Stimulated activated CD8-positive, alpha-beta memory T cell treated with anti-CD3 and anti-CD28 coated beads, Interleukin-12 subunit alpha, Interleukin-12 subunit beta, amount 100 ng/mL, for 1 hour (primary cell): ENCODE data around the gene SLC30A1.

Experiments used
- DNase-seq: peaks from one replicate; pipeline ENCODE4 v3.0.0-alpha.2; 2020; ENCODE audit warnings: low read depth

The SLC30A1 gene

GRCh38 chr1:211607754-211608473, 29.0 kb upstream of the SLC30A1 start:
- DNase-seq: no peak

- no peak for DNase-seq
Observed at GRCh38 chr1:211606914-211607753, 28.2 kb upstream of the SLC30A1 start.

GRCh38 chr1:211606332-211606913, 27.5 kb upstream of the SLC30A1 start:
- DNase-seq: no peak

GRCh38 chr1:211605603-211606331, 26.8 kb upstream of the SLC30A1 start:
- DNase-seq: no peak

DNA sequence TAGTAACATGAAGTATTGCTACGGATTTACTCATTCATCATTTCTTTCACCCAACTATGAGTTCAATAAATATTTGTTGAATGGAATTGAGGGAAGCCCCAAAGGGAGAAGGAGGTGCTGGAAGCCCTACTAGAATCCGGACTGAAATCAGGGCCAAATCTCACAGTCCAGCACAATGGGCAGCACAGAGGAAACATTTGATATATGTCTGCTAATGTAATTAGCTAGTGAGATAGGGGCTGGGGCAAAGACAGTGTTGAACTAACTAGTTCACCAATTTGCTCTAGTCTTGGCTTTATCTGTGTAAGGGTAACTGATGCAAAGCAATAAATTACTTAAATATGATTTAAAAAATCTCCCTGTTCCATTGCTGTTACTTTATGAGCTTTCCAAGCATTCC, 26.1 kb upstream of the SLC30A1 start:
- no peak for DNase-seq

DNA sequence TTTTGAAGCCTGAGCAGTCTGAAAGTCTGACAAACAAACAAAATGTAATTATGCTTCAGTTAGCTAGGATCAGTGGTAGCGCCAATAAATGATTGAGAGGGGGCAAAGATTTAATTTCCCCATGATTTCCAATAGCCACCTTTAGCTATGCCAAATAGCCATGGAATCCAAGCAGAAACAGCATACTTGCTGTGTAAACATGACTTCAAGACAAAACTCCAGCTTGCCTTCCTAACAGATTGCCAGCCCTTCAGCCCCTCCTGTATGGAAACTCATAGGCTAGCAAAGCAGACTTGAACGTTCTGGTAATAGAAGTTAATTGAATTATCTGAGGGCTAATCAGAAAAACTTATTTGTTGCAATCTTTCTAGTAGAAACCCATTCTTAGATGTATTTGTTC, 25.6 kb upstream of the SLC30A1 start:
- no peak for DNase-seq

DNA sequence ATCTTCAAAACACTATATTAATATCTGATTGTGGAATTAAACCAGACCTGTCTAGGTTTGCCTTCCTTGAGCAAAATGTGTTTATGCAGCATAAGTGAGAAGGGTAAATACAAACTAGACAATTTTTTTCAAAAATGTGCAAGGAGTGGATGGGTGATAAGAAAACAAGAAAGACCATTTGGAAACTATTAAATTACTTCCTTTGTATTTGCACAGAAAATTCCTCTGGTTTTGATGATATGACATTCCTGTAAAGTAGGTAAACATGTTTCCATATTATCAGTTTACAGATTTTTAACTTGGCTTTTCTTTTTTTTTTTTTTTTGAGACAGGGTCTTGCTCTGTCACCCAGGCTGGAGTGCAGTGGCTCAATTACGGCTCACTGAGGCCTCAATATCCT, 24.8 kb upstream of the SLC30A1 start:
- no peak for DNase-seq

GRCh38 chr1:211603191-211603701, 24.3 kb upstream of the SLC30A1 start:
- DNase-seq: no peak

DNA sequence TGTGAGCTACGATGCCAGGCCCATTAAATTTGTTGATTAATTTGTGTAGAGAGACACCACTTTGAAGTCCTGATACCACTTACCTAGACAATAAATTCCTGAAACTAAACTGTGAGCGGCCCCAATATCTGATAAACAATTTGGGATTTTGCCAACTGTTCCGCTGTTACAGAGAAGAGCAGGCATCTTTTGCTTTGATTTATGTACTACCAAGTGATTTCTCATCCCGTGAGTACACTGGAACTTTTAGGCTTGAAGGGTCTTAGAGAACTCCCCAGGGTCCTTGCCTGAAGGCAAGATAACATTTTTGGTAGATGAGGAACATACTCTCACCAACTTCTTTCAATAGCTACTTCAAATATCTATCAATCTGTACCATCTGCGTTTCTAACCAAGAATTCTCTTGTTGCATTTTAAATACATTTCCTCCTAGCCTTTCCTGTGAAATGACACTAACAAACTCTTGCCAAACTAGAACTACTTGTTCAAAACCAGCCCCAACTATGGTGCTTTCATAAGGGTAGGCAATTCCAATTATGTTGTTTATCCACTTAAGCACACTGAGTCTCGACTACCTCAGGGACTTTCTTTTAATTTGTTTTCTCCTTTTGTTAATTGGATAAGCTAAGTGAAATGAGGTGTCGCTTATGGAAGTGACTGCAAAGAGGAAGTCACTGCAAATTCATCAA, 23.2 kb upstream of the SLC30A1 start:
- no peak for DNase-seq

DNA sequence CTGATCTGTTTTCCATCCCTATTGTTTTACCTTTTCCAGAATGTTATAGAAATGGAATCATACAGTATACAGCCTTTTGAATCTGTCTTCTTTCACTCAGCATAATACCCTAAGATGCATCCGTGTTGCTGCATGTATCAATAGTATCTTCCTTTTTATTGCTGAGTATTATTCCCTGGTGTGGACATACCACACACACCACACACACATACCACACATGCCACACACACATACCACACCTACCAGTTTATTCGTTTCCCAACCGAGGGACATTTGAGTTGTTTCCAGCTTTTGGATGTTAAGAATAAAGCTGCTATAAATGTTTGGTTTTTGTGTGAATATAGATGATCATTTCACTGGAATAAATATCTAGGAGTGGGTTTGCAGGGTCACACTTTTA, 22.2 kb upstream of the SLC30A1 start:
- DNase-seq: no peak

- DNase-seq: no peak
Observed at GRCh38 chr1:211599250-211599649, 20.3 kb upstream of the SLC30A1 start.

DNA sequence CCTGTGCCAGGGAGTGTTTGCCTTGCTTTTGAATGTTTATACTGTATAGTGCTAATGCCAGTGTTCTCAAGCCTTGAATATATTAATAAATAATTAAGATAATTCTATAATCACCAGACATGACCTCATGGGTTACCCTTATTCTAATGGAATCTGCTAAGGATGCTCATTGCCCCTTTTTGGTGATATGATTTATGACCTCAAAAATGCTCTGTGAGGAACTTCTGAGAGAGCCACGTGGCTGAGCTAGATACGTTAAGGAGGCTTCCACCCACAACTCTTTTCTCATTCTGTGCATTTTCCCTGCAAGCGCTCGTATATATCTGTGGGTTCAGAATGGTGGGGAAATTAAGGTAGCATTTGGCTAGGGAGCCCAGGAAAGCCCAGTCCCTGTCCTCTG, 19.6 kb upstream of the SLC30A1 start:
- no peak for DNase-seq

GRCh38 chr1:211596418-211597181, 17.6 kb upstream of the SLC30A1 start:
- DNase-seq: no peak

GRCh38 chr1:211595419-211595818, 16.5 kb upstream of the SLC30A1 start:
- DNase-seq: no peak

- DNase-seq: no peak
Observed at GRCh38 chr1:211591980-211592493, 13.1 kb upstream of the SLC30A1 start.

DNA sequence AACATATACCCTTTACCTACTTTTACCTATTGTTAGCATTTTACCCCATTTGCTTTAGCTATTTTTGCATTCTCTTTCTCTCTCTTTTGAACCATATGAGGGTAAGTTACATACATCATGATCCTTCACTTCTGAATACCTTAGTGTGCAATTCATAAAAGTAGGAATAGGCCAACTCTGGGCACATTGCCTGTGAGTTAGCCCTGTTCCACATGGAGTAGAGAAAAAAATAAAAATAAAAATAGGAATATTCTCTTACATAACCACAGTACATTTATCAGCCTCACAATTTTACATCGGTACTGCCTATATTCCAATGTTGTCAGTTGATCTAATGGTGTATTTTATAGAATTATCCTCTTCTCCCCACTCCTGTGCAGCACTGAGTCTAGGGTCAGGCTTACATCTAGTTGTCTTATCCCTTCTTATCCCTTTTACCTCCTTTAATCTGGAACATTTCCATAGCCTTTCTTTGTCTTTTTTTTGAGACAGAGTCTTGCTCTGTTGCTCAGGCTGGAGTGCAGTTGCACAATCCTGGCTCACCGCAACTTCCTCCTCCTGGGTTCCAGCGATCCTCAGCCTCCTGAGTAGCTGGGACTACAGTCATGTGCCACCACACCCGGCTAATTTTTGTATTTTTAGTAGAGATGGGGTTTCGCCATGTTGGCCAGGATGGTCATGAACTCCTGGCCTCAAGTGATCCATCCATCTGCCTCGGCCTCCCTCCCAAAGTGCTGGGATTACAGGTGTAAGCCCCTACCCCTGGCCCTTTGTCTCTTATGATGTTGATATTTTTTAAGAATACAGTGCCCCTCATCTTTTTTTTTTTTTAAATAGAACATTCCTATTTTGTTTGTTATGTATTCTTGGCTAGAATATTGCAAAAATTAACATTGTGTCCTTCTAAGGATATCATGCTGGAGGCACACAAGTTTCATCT, 11.1 kb upstream of the SLC30A1 start:
- DNase-seq: no peak

GRCh38 chr1:211588711-211589110, 9.8 kb upstream of the SLC30A1 start:
- DNase-seq: no peak

GRCh38 chr1:211587123-211587522, 8.2 kb upstream of the SLC30A1 start:
- DNase-seq: no peak

DNA sequence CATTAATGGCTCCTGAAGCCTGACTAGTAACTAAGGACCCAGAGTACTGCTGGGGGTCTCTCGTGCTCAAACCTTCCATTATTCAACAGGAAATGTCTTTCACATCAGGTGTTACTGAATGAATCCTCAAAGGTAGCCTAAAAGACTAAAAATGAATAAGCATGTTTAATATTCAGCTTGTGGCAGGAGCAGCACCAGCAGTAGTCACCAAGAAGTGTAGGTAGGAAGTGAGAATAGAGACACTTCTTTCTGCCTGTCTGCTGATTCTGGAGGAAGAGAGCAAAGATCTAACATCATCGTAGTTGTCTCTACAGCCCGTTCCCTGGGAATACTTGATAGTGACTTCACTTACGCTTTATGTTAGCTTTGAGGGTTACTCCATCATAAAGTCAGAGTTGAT, 7.6 kb upstream of the SLC30A1 start:
- DNase-seq: no peak
